ENCODE measurements around the gene INTS1.

- TF ChIP-seq, protein P1, sequence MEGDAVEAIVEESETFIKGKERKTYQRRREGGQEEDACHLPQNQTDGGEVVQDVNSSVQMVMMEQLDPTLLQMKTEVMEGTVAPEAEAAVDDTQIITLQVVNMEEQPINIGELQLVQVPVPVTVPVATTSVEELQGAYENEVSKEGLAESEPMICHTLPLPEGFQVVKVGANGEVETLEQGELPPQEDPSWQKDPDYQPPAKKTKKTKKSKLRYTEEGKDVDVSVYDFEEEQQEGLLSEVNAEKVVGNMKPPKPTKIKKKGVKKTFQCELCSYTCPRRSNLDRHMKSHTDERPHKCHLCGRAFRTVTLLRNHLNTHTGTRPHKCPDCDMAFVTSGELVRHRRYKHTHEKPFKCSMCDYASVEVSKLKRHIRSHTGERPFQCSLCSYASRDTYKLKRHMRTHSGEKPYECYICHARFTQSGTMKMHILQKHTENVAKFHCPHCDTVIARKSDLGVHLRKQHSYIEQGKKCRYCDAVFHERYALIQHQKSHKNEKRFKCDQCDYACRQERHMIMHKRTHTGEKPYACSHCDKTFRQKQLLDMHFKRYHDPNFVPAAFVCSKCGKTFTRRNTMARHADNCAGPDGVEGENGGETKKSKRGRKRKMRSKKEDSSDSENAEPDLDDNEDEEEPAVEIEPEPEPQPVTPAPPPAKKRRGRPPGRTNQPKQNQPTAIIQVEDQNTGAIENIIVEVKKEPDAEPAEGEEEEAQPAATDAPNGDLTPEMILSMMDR (conservative IDR thresholded peaks at IDR 0.05) = no peak
- TF ChIP-seq ZFX (IDR thresholded peaks at IDR 0.05) = no peak
Observed at GRCh38 chr7:1436608-1437007, 67.6 kb downstream of the INTS1 start.

All from C4-2B (cell line).